ENCODE results near the gene GOLGA3.

GRCh38 chr12:132825089-132825488, 3.6 kb downstream of the GOLGA3 start:
- no peak for TF ChIP-seq POLR2AphosphoS5 (IDR thresholded peaks at IDR 0.05; ENCODE audit: low read depth)
- no peak for TF ChIP-seq EZH2 (IDR thresholded peaks at IDR 0.05; ENCODE audit: low read depth, unreplicated experiment)

All from GM23338 (cell line).